Measurements from ENCODE around the gene BMI1.

BMI1 gene

GRCh38 chr10:22368981-22369380 lies 48.1 kb downstream of the BMI1 start:
- no peak for DNase-seq

DNA sequence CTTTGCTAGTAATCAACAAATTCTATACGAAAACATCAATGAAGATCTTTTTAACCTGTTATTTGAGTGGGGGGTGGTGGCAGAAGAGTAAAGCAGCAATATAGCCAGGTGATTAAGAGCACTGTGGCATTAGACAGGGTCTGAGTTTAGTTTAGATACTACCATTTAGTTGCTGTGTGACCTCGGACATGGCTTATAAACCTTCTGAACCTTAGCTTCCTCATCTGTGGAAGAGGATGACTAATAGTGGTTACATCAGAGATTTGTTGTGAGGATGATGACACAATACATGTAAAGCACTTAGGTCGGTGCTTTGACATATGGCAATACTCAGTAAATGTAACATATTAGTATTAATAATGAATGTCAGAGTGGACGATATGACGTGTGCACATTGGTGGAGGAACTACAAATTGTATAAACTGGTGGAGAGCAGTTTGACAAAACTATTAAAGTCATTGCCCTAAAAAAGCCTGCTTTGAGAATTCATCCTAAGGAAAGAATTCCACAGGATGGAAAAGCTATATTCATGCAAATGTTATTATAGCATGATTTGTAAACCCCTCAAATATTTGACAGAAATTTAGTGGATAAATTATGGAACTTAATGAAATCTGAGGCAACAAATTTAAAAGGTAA lies 48.7 kb downstream of the BMI1 start:
- no peak for DNase-seq

DNA sequence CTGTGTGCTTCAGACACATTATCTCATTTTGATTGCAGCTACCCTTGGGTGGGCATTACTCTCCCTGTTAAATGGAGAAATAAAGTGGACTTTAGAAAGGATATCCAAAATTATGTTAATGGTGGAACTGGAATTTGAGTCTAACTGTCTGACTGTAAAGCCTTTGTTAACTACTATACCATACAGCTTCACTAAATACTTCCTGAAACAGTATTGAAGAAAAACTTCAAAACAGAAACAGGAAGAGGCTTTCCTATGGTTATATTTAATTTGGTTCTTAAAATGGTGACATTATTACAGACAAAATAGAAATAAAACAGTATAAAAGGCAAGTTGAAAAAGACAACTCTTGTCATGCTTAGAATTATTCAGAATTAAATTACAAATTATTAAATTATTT lies 49.4 kb downstream of the BMI1 start:
- no peak for DNase-seq

DNA sequence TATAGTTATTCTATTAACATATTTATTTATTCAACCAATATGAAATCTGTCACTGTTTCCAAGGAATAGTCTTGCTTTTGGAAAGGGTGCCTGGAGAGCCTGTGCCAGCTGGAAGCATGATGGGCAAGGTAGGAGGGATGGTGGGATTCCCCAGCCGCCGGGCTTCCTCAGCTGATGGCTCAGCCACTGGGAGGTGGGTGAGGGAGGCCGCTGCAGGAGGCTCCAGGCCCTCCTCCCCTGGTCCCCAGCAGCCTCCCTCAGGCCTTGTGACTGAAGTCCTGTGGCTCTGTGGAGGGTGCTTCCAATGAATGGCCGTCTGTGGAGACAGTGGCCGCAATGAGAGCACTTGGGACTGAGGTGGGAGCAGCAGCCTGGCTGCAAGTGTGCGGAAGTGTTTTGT lies 51.4 kb downstream of the BMI1 start:
- DNase-seq: no peak

DNA sequence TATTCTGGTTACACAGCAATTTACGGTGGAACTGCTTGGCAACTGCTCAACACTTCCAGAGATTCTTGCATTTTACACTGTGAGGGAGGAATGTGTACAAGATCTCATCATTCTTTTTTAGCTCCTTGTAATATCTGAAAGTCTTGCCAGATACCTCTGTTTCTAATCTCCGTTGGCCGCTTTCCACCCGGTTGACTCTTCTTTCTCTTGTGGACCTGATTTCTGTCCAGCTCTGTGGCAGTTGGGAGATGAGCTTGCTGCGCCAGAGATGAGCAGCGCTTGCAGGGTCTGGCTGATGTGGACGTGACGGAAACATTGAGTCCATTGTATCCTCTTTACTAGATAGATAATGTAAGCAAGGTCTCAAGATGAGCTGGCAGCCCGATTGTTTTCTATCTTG lies 52.0 kb downstream of the BMI1 start:
- no peak for DNase-seq

- no peak for DNase-seq
Measured at GRCh38 chr10:22374489-22375126, 53.7 kb downstream of the BMI1 start.

GRCh38 chr10:22379059-22379458 lies 58.2 kb downstream of the BMI1 start:
- DNase-seq: no peak
